Measurements from ENCODE around the gene PGAM1. TPM values are rescaled to one million over a fixed set of nuclear protein-coding genes. Genes with fewer than 3 reads are reported as not detected.

PGAM1 gene
- polyA plus RNA-seq, 1 donor from 2014 or later: 195 TPM

GRCh38 chr10:97383159-97383558 is 42.8 kb upstream of the PGAM1 start:
- no peak overlapping the region for H3K4me3 ChIP-seq (ENCODE audit: low read length)
- H3K36me3 ChIP-seq (ENCODE audit: insufficient read depth, low read length): no peaks in the 10 kb centered on the region
- no peaks in the 10 kb centered on the region for H3K27me3 ChIP-seq (ENCODE audit: insufficient read depth, low read depth, low read length)
- H3K9me2 ChIP-seq (ENCODE audit: insufficient read depth, low read length): no peaks in the 10 kb centered on the region
- no peak overlapping the region for H3K27ac ChIP-seq (ENCODE audit: low read length)
- no peak overlapping the region for H3K9ac ChIP-seq (ENCODE audit: low read length)
- no peaks in the 10 kb centered on the region for H3K9me3 ChIP-seq (ENCODE audit: low read length)
- no peaks in the 10 kb centered on the region for H3F3A ChIP-seq (ENCODE audit: insufficient read depth, low read length, poor library complexity, severe bottlenecking)
- no peaks in the 10 kb centered on the region for H3K79me2 ChIP-seq (replicated peaks; ENCODE audit: insufficient read depth, low read length)
- H3K4me2 ChIP-seq (ENCODE audit: low read length): no peak overlapping the region
- no peak overlapping the region for H2AFZ ChIP-seq (ENCODE audit: low read depth, low read length)
- H4K20me1 ChIP-seq (ENCODE audit: insufficient read depth): no peaks in the 10 kb centered on the region
- TF ChIP-seq CTCF (IDR thresholded peaks at IDR 0.05; ENCODE audit: poor library complexity, severe bottlenecking): no peak
- TF ChIP-seq EP300 (conservative IDR thresholded peaks at IDR 0.05; ENCODE audit: poor library complexity, severe bottlenecking): no peak
- no peak for TF ChIP-seq SMC3 (conservative IDR thresholded peaks at IDR 0.05; ENCODE audit: poor library complexity)
- TF ChIP-seq TAF1 (IDR thresholded peaks at IDR 0.05; ENCODE audit: low read depth): no peak
- TF ChIP-seq EZH2 (IDR thresholded peaks at IDR 0.05; ENCODE audit: borderline replicate concordance, insufficient read depth, low read length, poor library complexity, severe bottlenecking): no peak
- TF ChIP-seq, protein P1, sequence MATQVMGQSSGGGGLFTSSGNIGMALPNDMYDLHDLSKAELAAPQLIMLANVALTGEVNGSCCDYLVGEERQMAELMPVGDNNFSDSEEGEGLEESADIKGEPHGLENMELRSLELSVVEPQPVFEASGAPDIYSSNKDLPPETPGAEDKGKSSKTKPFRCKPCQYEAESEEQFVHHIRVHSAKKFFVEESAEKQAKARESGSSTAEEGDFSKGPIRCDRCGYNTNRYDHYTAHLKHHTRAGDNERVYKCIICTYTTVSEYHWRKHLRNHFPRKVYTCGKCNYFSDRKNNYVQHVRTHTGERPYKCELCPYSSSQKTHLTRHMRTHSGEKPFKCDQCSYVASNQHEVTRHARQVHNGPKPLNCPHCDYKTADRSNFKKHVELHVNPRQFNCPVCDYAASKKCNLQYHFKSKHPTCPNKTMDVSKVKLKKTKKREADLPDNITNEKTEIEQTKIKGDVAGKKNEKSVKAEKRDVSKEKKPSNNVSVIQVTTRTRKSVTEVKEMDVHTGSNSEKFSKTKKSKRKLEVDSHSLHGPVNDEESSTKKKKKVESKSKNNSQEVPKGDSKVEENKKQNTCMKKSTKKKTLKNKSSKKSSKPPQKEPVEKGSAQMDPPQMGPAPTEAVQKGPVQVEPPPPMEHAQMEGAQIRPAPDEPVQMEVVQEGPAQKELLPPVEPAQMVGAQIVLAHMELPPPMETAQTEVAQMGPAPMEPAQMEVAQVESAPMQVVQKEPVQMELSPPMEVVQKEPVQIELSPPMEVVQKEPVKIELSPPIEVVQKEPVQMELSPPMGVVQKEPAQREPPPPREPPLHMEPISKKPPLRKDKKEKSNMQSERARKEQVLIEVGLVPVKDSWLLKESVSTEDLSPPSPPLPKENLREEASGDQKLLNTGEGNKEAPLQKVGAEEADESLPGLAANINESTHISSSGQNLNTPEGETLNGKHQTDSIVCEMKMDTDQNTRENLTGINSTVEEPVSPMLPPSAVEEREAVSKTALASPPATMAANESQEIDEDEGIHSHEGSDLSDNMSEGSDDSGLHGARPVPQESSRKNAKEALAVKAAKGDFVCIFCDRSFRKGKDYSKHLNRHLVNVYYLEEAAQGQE (IDR thresholded peaks at IDR 0.05; ENCODE audit: borderline replicate concordance): no peak
- TF ChIP-seq RAD21 (conservative IDR thresholded peaks at IDR 0.05): no peak
- no peak for TF ChIP-seq POLR2AphosphoS5 (IDR thresholded peaks at IDR 0.05)
- no peak for TF ChIP-seq MXI1 (conservative IDR thresholded peaks at IDR 0.05; ENCODE audit: poor library complexity, severe bottlenecking)

DNA sequence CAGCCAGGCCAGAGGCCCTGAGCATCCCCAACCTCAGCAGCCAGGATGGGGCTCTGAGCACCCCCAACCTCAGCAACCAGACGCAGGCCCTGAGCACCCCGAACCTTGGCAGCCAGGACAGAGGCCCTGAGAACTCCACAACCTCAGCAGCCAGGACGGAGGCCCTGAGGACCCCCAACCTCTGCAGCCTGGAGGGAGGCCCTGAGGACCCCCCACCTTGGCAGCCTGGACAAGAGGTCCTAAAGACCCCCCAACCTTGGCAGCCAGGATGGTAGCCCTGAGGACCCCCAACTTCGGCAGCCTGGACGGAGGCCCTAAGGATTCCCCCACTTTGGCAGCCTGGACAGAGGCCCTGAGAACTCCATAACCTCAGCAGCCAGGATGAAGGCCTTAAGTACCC is 41.8 kb upstream of the PGAM1 start:
- H3K27ac ChIP-seq (ENCODE audit: low read length): no peak overlapping the region
- H3K4me3 ChIP-seq (ENCODE audit: low read length): no peak overlapping the region
- no peaks in the 10 kb centered on the region for H4K20me1 ChIP-seq (ENCODE audit: insufficient read depth)
- H3K9me3 ChIP-seq (ENCODE audit: low read length): no peaks in the 10 kb centered on the region
- no peaks in the 10 kb centered on the region for H3K79me2 ChIP-seq (replicated peaks; ENCODE audit: insufficient read depth, low read length)
- no peaks in the 10 kb centered on the region for H3K36me3 ChIP-seq (ENCODE audit: insufficient read depth, low read length)
- no peak overlapping the region for H2AFZ ChIP-seq (ENCODE audit: low read depth, low read length)
- H3K4me2 ChIP-seq (ENCODE audit: low read length): no peak overlapping the region
- H3F3A ChIP-seq (ENCODE audit: insufficient read depth, low read length, poor library complexity, severe bottlenecking): no peaks in the 10 kb centered on the region
- no peaks in the 10 kb centered on the region for H3K9me2 ChIP-seq (ENCODE audit: insufficient read depth, low read length)
- no peaks in the 10 kb centered on the region for H3K27me3 ChIP-seq (ENCODE audit: insufficient read depth, low read depth, low read length)
- TF ChIP-seq SMC3 (conservative IDR thresholded peaks at IDR 0.05; ENCODE audit: poor library complexity) (no peak), RAD21 (conservative IDR thresholded peaks at IDR 0.05) (no peak), TAF1 (IDR thresholded peaks at IDR 0.05; ENCODE audit: low read depth) (no peak), EP300 (conservative IDR thresholded peaks at IDR 0.05; ENCODE audit: poor library complexity, severe bottlenecking) (no peak), MXI1 (conservative IDR thresholded peaks at IDR 0.05; ENCODE audit: poor library complexity, severe bottlenecking) (no peak), POLR2AphosphoS5 (IDR thresholded peaks at IDR 0.05) (no peak), CTCF (IDR thresholded peaks at IDR 0.05; ENCODE audit: poor library complexity, severe bottlenecking) (no peak), EZH2 (IDR thresholded peaks at IDR 0.05; ENCODE audit: borderline replicate concordance, insufficient read depth, low read length, poor library complexity, severe bottlenecking) (no peak)
- TF ChIP-seq, protein P1 (IDR thresholded peaks at IDR 0.05; ENCODE audit: borderline replicate concordance): no peak
- H3K9ac ChIP-seq (ENCODE audit: low read length): no peak overlapping the region

Data from neural cell (in vitro differentiated cells).